ENCODE data around the gene RAB7A.
A peak's percentile ranks its signal among the peaks of the same experiment; 100 is the strongest.

Gene RAB7A

GRCh38 chr3:128861491-128861890 lies 135.5 kb downstream of the RAB7A start:
- no peak for TF ChIP-seq CTCF (IDR thresholded peaks at IDR 0.05; ENCODE audit: insufficient read depth, low read depth, low read length, missing control alignments)
- no peak overlapping the region for H3K4me3 ChIP-seq (ENCODE audit: low read depth, low read length)
- no peak for DNase-seq (ENCODE audit: low read depth)

GRCh38 chr3:128863560-128863959 lies 137.6 kb downstream of the RAB7A start:
- peak; percentile 28 for TF ChIP-seq CTCF (IDR thresholded peaks at IDR 0.05; ENCODE audit: insufficient read depth, low read depth, low read length, missing control alignments)
- no peak for DNase-seq (ENCODE audit: low read depth)
- H3K4me3 ChIP-seq (ENCODE audit: low read depth, low read length) = no peak overlapping the region
